COLO668 (cell line): ENCODE results near the gene OR2AJ1.
A peak's percentile ranks its signal among the peaks of the same experiment; 100 is the strongest.

Experiments used
- DNase-seq: peaks from one replicate; lab custom pipeline; 2025; ENCODE audit not compliant: unreplicated experiment; lab: John Stamatoyannopoulos, UW

OR2AJ1 gene

GRCh38 chr1:247924868-247925267 lies at the start of gene OR2AJ1:
Gene OR2AJ1, plus strand, starts transcription at chr1:247924889. Its CDS starts 8,880 bp downstream, at chr1:247933769.
- no peak for DNase-seq

GRCh38 chr1:247883346-247883745 lies 41.3 kb upstream of the OR2AJ1 start:
- DNase-seq: no peak

GRCh38 chr1:247884797-247885413 lies 39.8 kb upstream of the OR2AJ1 start:
- no peak for DNase-seq

GRCh38 chr1:247895163-247895637 lies 29.5 kb upstream of the OR2AJ1 start, which contains the start of gene OR2W3:
Gene OR2W3, plus strand, starts transcription at chr1:247895587. Its CDS starts 0 bp downstream, at chr1:247895587.
- DNase-seq: no peak

GRCh38 chr1:247895976-247896375 lies 28.7 kb upstream of the OR2AJ1 start:
- DNase-seq: no peak

GRCh38 chr1:247904122-247904521 lies 20.6 kb upstream of the OR2AJ1 start:
- no peak for DNase-seq

GRCh38 chr1:247905181-247905580 lies 19.5 kb upstream of the OR2AJ1 start:
- DNase-seq: no peak

GRCh38 chr1:247905910-247906503 lies 18.7 kb upstream of the OR2AJ1 start:
- no peak for DNase-seq

GRCh38 chr1:247906504-247907047 lies 18.1 kb upstream of the OR2AJ1 start:
- no peak for DNase-seq

GRCh38 chr1:247908766-247909165 lies 15.9 kb upstream of the OR2AJ1 start:
- no peak for DNase-seq

- DNase-seq: no peak
Observed at GRCh38 chr1:247913786-247914185, 10.9 kb upstream of the OR2AJ1 start.

GRCh38 chr1:247914941-247915662 lies 9.6 kb upstream of the OR2AJ1 start:
- no peak for DNase-seq

- DNase-seq: no peak
Observed at GRCh38 chr1:247919952-247920351, 4.7 kb upstream of the OR2AJ1 start, which contains the start of gene OR2T8. Gene OR2T8, plus strand, starts transcription at chr1:247920252. Its CDS starts 766 bp downstream, at chr1:247921018.

- no peak for DNase-seq
Observed at GRCh38 chr1:247923941-247924340, 748 bp upstream of the OR2AJ1 start.

- DNase-seq: no peak
Observed at GRCh38 chr1:247933989-247934388, 9.3 kb downstream of the OR2AJ1 start.

- no peak for DNase-seq
Observed at GRCh38 chr1:247935781-247936180, 11.1 kb downstream of the OR2AJ1 start.

GRCh38 chr1:247936415-247936814 lies 11.7 kb downstream of the OR2AJ1 start:
- no peak for DNase-seq

GRCh38 chr1:247936965-247937734 lies 12.5 kb downstream of the OR2AJ1 start:
- DNase-seq: peak; percentile 50

GRCh38 chr1:247942624-247943023 lies 17.9 kb downstream of the OR2AJ1 start:
- no peak for DNase-seq

- no peak for DNase-seq
Observed at GRCh38 chr1:247948558-247948957, 23.9 kb downstream of the OR2AJ1 start, which contains the start of gene OR2L8. Gene OR2L8, plus strand, starts transcription at chr1:247948858. Its CDS starts 0 bp downstream, at chr1:247948858.

- DNase-seq: no peak
Observed at GRCh38 chr1:247953408-247953807, 28.7 kb downstream of the OR2AJ1 start.
